NCI-H345 treated with DMSO at 0.1 percent for 48 hours (cell line): ENCODE measurements around the gene FAHD2B.
"Not testable (repeated sequence)": the region's sequence is repeated elsewhere in the genome, so short reads cannot be mapped to it uniquely, and the experiment has no call there.

Experiments used
- DNase-seq: peaks from one replicate; lab custom pipeline; 2025; ENCODE audit not compliant: unreplicated experiment; lab: John Stamatoyannopoulos, UW

The FAHD2B gene, protein sequence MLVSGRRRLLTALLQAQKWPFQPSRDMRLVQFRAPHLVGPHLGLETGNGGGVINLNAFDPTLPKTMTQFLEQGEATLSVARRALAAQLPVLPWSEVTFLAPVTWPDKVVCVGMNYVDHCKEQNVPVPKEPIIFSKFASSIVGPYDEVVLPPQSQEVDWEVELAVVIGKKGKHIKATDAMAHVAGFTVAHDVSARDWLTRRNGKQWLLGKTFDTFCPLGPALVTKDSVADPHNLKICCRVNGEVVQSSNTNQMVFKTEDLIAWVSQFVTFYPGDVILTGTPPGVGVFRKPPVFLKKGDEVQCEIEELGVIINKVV

DNA sequence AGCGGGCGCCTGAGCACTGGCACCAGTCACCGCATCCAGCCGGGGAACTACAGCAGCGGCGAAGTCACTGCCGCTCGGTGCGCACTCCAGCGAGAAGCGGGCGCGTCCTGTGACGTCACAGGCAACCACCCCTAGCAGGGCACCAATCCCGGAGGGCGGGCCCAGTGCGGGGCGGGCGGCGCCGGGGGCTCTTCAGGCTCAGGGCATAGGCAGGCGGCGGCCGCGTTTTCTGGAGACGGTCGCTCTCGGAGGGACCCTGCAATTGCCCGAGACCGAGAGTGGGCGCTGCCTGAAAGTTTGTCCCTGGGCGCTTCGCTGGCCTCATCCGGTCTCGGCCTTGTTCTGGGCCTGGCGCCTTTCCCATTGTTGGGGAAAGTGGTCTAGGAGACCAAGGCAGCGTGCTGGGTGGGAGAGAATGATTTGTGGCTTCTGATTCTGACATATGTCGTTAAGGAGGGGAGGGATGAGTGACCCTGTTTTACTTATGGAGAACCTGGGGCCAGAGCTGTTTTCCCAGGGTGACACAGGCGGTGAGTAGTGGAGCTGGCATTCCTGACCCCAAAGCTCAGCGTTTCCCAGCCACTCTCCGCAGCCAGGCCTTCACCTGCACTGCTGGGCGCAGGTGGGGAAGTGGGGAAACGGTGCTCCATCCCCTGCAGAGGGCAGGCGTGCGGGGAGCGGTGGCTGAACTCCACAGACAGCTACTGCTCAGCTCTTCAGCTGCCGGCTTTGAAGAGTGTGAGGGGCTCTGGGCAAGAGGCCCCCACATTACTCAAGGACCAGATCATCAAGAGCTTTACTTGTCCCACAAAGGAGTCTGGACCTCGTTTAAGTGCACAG is at the start of gene FAHD2B:
TSS of gene FAHD2B (minus strand) at position 111 of the 840 bp plus-strand sequence. CDS start 3,176 bp downstream, outside the sequence.
- DNase-seq, result not testable (repeated sequence)

DNA sequence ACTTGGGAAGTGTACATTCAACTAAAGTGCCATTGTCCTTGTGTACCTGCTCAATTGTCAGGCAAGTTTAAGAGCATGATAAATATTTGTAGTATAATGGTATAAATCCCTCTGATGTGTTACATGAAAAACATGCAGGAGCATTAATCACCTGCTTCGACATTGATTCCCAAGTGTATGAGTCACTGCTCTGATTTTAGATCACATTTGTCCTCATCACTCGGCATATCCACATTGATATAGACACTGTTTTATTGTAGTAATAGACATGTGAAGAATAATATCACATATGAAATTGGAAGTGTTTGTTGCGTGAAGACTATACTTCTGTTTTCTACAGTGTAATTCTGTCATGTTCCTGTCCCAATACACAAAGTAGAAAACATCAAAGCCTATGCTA is 49.3 kb upstream of the FAHD2B start:
- DNase-seq, result not testable (repeated sequence)

DNA sequence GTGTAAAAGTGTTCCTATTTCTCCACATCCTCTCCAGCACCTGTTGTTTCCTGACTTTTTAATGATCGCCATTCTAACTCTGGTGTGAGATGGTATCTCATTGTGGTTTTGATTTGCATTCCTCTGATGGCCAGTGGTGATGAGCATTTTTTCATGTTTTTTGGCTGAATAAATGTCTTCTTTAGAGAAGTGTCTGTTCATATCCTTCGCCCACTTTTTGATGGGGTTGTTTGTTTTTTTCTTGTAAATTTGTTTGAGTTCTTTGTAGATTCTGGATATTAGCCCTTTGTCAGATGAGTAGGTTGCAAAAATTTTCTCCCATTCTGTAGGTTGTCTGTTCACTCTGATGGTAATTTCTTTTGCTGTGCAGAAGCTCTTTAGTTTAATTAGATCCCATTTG is 34.4 kb upstream of the FAHD2B start:
- DNase-seq, result not testable (repeated sequence)

DNA sequence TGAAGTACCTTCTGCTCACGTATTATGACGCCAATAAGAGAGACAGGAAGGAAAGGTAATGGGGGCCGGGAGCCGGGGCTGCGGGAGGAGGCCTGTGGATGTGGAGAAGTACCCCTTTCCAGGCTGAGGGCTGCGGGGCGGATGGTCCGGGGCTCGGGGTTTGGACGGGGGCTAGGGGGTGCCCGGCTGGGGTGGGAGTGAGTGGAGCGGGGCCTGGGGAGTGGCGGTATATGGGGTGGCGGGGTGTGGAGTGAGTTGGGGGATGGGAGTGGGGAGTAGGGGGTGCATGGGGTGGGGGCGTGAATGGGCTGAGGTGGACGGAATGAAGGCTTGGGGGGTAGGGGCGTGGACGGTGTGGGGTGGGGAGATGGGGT is 19.2 kb upstream of the FAHD2B start:
- not testable (repeated sequence) for DNase-seq

DNA sequence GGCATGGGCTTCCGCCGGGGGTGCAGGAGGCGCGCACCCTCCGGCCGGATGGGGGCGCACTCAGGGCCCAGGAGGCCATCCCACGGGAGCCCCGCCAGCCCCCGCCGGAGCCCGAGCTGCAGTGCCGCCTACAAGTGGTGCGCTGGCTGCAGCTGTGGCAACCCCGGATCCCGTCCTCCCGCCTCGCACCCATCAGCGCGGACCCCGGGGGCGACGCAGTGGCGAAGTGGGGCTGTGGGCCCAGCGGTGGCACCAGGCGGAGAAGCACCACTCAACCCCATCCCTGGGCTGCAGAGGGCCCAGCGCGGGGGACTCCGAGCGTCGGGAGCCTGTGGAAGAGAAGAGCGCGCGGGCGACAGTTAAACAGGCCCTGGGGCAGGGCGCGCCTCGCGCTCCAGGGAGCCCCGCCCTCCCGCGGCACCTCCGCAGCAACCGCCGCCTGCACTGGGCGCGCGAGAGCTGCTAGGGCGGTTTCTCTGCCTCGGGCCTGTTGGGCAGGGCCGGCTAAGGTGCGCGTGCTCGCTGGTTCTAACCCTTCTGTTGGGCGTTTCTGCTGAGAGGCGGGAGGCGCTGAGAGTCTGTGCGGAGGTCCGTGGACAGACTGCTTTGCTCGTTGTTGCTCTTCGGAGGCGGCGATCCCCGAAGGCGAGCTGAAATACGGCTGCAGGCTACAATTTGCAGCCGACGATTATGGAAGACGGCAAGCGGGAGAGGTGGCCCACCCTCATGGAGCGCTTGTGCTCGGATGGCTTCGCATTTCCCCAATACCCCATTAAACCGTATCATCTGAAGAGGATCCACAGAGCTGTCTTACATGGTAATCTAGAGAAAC is 18.6 kb upstream of the FAHD2B start, which contains the start of gene ANKRD36:
TSS of gene ANKRD36 (plus strand) at position 104 of the 832 bp plus-strand sequence. CDS start at position 691, 587 bp downstream.
- DNase-seq, result not testable (repeated sequence)

DNA sequence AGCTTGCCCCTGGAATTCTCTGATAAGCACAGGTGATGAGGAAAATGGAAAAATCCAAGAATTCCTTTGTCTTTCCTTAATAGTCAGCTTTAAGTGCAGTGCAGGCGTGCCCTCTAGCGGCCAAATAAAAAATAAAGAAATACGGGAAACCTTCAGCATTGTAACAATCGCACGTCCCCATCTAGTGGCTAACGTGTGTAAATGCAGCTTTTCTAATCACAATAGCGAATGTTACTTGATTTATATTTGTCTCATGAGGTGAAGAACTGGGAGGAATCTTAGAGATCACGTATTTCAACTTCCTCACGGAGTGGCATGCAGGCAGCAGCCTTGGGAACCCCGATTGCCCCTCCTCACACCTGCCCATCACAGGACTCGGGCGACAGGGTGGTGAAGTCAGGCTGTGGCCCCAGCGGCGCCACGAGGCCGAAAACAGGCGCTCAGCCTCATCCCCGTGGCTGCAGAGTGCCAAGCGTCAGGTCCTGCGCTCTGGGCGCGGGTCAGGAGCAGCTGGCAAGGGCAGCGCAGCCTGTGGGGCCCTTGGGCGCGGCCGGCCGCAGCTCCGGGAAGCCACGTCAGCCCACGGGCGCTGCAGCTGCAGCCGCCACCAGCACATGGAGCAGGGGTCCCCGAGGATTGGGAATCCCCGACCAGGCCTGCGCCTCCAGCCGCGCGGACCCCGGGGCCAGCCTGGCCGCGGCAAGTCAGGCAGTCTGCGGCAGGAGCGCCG is 17.8 kb upstream of the FAHD2B start:
- not testable (repeated sequence) for DNase-seq

DNA sequence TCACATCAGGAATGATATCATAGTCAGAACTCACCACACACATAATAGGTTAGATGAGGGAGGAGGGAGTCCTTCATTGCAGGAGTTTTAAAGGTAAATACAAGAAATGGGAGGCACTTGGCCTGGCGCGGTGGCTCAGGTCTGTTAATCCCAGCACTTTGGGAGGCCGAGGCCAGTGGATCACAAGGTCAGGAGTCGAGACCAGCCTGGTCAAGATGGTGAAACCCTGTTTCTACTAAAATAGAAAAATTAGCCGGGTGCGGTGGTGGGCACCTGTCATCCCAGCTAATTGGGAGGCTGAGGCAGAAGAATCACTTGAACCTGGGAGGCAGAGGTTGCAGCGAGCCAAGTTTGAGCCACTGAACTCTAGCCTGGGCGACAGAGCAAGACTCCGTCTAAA is 16.6 kb upstream of the FAHD2B start:
- DNase-seq, result not testable (repeated sequence)

DNA sequence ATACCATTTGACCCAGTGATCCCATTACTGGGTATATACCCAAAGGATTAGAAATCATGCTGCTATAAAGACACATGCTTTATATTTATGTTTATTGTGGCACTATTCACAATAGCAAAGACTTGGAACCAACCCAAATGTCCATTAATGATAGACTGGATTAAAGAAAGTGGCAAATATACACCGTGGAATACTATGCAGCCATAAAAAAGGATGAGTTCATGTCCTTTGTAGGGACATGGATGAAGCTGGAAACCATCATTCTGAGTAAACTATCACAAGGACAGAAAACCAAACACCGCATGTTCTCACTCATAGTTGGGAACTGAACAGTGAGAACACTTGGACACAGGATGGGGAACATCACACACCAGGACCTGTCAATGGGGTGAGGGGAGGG is 12.2 kb upstream of the FAHD2B start:
- DNase-seq, result not testable (repeated sequence)

DNA sequence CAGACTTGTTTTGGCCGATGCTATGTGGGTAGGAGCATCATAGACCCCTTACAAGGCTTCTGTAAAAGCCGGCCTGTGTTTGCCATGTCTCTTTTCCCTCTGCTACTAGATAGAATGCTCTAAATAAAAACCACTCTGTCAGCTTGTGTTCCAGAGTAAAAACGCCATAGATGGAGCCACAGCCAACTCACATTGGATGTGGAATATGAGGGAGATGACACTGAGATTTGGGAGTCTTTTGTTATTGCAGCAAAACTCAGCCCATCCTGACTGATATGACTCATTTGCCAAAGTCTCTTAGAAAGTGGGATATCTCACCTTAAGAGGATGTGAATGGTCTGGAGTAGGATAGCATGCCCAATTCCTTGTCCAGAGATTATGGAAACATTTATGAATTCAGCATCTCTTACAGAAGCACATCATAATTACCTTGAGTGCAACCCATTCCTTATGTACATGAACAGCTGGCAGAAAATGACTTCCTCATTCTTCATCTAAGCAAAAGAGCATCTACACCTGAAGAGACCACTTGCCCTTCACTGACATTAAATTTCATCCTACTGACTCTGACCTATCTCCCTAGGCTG is 4.2 kb upstream of the FAHD2B start:
- not testable (repeated sequence) for DNase-seq

DNA sequence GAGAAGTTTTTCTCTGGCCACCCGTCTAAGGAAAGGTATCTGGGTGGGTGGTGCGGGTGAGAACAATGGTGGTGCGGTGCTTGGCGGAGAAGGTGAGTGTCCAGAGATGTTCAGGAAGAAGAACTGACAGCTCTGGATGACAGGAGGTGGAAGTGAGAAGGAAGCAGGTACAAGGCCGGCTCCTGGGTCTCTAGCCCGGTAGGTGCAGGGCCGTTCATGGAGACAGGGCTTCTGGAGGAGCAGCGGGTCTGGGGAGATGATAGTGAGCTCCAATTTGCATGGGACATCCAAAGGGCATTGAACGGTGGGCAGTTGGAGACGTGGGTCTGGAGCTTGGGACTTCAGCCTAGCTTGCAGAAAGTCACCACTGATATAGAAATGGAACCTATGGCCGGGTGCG is 979 bp upstream of the FAHD2B start:
- no peak for DNase-seq

DNA sequence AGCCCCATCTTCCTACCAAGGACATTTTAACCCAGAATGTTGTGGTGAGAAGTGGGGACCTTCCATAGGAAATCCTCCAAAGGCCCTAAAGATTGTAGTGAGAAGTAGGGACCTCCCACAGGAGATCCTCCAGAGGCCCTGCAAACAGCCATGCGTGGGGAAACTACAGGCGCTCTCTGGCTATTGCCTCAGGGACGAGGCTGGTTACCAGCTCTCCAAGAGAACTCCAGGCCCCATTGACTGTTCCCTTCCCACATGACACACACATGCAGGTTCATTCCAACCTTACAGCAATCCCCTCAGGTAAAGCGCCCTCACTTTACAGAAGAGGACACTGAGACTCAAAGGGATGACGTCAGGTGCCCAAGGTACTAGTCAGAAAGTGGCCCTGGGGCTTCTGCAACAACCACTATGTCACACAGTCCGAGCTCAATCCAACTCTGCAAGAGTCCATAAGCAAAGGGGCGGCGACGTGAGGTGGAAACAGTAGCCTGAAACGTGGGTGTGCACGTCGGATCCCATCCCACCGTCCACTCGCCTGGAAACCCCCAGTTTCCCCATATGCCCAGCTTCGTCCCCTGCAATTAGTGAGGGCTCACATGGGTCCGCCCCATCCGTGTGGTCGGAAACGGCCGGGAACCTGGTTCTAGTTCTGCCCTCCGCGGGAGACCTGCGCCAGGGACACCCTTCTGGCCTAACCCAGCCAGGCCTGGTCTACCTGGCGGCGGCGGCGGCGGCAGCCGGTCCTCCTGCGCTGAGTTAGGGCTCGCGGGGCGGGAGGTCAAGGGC is 505 bp downstream of the FAHD2B start:
- not testable (repeated sequence) for DNase-seq

DNA sequence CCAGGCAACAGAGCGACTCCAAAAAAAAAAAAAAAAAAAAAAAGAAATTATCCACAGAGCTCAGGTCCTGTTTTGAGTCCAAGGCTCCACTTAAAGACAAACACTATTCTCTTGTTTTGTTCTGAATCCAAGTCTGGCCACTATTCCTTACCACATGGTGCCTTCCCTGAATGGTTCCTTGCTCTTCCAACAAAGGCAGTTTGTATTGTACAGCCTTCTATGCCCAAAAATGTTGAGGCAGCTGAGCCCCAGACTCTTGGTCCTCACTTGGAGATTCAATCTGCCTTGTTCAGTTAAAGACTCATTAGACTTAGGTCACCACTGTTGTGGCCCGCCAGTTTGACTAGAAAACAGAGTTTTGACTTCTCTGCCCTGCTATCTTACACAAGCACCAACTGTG is 1.7 kb downstream of the FAHD2B start:
- not testable (repeated sequence) for DNase-seq

DNA sequence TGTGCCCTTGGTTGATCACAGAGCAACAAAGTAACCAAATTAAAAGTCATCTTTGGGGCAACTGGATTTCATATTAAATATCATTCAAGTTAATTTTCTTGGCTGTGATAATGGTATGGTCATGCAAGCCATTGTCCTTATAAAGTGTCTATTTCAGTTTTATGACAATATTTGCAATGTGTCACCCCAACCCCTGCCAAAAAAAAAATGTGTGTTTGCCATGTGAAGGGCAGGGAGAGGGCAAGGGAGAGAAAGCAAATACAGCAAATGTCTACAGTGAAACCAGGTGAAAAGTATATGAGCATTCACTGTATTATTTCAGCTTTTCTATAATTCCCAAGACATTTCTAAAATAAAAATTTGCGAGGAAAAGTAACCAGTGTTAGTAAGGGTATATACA is 6.0 kb downstream of the FAHD2B start:
- DNase-seq, result not testable (repeated sequence)

DNA sequence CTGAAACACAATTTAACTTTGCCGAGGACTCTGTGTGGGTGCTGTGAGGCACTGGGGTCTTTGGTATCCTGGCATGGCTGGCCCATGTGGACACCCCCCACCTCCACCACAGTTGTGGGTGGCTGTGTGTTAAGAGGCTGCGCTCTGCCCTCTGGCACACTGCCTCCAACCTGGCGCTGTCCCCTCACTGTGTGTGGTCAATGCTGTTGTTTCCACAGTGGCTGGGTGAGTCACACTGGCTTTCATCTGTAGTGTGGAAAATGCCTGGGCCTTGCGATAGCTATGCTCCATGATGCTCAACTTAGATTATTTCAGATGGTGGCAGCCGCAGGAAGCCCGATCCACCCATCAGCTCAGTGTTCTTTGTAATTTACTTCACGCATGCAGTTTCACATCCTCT is 9.6 kb downstream of the FAHD2B start:
- DNase-seq, result not testable (repeated sequence)

DNA sequence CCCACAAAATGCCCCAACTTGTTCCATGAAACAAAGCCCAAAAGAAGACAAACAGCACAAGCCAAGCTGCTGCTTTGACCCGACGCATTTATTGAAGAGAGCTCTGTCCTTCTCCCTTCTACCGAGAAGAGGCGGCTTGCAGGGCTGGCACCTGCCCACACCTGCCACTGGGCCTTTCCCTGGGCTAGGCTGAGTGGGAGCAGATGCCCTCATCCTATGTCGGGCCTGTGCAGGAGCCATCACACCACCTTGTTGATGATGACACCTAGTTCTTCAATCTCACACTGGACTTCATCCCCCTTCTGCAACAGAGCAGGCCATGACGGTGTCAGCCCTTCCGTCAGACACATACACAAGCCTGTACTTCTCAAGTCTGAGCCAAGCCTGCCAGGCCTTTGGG is 11.2 kb downstream of the FAHD2B start:
- not testable (repeated sequence) for DNase-seq

DNA sequence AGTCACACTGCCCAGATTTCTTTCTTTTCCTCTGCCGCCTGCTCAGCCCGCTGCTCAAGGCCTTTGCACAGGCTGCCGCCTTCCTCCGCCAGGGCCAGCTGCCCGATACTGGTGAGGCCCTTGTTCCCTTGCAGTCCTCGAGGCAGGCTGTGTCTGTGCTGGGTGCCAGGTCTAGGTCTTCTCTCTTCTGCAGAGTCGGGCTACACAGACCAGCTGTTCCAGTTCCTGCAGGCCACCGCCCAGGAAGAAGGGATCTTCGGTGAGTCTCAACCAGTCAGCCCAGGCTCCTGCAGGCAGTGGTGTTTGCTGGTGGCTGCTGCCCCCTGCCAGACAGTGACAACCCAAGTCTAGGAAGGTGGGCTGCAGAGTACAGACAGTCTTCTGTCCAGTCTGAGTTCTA is 12.5 kb downstream of the FAHD2B start:
- DNase-seq, result not testable (repeated sequence)

DNA sequence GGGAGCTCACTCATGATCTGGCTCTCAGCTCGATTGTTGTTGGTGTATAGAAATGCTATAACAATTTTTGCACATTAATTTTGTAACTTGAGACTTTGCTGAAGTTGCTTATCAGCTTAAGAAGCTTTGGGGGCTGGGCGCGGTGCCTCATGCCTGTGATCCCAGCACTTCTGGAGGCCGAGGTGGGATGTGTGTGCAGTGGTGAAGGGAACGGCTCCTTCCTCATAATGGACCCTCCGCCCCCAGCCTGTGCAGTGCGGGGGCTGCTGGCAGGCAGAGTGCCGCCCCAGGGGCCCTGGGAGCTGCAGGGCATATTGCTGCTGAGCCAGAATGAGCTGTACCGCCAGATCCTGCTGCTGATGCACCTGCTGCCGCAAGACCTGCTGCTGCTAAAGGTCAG is 13.8 kb downstream of the FAHD2B start:
- not testable (repeated sequence) for DNase-seq

DNA sequence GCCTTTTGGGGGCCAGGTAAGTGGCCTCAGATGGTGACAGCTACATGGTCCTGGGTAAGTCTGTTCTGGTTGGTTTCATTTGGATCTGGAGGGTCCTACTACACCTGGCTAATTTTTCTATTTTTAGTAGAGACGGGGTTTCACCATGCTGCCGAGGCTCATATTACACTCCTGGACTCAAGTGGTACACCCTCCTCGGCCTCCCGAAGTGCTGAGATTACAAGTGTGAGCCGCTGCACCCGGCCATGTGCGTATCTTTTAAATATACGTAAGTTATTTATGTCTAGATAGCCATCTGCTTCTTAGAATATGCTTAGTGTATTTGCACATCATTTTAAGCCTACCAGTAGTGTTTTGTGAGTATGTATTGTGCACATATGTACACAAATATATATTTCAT is 17.5 kb downstream of the FAHD2B start:
- DNase-seq, result not testable (repeated sequence)

DNA sequence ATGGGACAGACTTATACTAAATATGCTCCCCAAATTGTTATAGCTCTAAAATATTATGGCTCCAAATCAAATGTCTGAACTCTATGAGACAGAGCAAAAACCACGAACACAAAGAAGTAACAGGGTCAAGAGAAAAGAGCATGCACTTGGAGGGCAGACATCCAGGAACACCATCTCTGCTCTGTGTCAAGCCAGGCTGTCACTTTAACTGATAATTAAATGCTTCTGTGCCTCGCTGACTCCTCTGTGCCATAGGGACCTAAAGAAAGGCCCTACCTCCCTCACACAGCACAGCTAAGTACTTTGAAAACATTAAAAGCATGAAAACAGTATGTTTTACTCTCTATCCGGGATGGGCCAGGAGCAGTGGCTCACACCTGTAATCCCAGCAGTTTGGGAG is 23.8 kb downstream of the FAHD2B start:
- not testable (repeated sequence) for DNase-seq
